HUES6 (cell line): Measurements from ENCODE around the gene NR4A1.
A peak's percentile ranks its signal among the peaks of the same experiment; 100 is the strongest.

Experiments used
- H3K27ac ChIP-seq: 2 replicates; pipeline ENCODE4 v1.7.0; 2013; ENCODE audit warnings: low read depth, mild to moderate bottlenecking, low read length, inconsistent platforms
- H3K27me3 ChIP-seq: 2 replicates; pipeline ENCODE4 v1.6.1; 2013; ENCODE audit warnings: low read length; ENCODE audit not compliant: control insufficient read depth, insufficient read depth
- H3K36me3 ChIP-seq: 2 replicates; pipeline ENCODE4 v1.6.1; 2013; ENCODE audit warnings: low read length; ENCODE audit not compliant: control insufficient read depth, insufficient read depth
- H3K4me1 ChIP-seq: 2 replicates; pipeline ENCODE4 v1.6.1; 2013; ENCODE audit warnings: low read length; ENCODE audit not compliant: control insufficient read depth, insufficient read depth
- H3K4me3 ChIP-seq: 2 replicates; pipeline ENCODE4 v1.5.1; 2013; ENCODE audit warnings: low read depth, low read length
- H3K9ac ChIP-seq: one replicate; pipeline ENCODE4 v1.6.1; 2013; ENCODE audit warnings: mild to moderate bottlenecking, low read length
- H3K9me3 ChIP-seq: 2 replicates; pipeline ENCODE4 v1.6.1; 2013; ENCODE audit warnings: low read depth, low read length; ENCODE audit not compliant: control insufficient read depth, insufficient read depth

NR4A1 gene

DNA sequence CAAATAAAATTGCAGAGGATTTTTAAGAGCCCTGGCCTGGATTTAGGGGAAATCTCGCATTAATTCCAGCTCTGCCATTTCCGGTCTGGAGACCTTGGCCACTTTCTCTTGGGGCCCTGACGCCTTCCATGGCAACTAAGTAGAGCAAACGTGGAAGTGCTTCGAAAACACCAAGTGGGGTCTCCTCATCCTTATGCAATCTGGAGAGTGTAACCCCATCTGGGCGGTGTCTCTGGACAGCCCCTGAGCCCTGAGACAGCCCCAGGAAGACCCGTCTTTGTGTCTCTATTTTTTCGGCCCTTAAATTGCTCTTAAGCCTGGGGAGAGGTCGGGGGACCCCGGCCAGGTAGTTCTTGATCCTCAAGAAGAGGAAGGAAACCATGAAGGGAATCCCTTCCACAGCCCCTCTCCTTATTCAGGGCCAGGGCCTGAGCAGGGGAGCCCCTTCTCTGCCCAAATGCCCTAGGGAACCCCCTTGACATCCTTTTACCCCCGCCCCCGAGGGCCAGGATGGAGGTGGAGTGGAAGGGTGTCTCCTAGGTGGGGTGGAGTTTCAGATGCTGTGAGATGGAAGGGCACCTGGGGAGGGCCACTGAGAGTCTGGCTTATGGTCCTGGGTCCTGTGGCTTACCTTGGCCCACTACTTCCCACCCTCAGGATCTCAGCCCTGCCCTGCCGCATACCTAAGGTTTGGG is 17.6 kb upstream of the NR4A1 start:
- H3K9me3 ChIP-seq = no peaks in the 10 kb centered on the region
- peaks cover 33% of the 10 kb centered on the region for H3K27me3 ChIP-seq
- peak overlapping the region; percentile 47 for H3K9ac ChIP-seq
- H3K4me3 ChIP-seq = peak overlapping the region; percentile 53
- H3K36me3 ChIP-seq = no peaks in the 10 kb centered on the region
- H3K4me1 ChIP-seq = peaks cover 33% of the 10 kb centered on the region
- H3K27ac ChIP-seq = peak overlapping the region; percentile 46; the same call in 1 of the 2 replicates

- peaks cover 22% of the 10 kb centered on the region for H3K4me1 ChIP-seq
Measured at GRCh38 chr12:52035190-52035589, 16.1 kb upstream of the NR4A1 start.

GRCh38 chr12:52035926-52036325 is 15.3 kb upstream of the NR4A1 start:
- Histone ChIP-seq H3K4me3 (peak overlapping the region; percentile 61), H3K27ac (no peak overlapping the region), H3K9me3 (no peaks in the 10 kb centered on the region), H3K36me3 (no peaks in the 10 kb centered on the region), H3K27me3 (peaks cover 33% of the 10 kb centered on the region), H3K9ac (peak overlapping the region; percentile 74), H3K4me1 (peaks cover 22% of the 10 kb centered on the region)

More at GRCh38 chr12:52035190-52035589, 16.1 kb upstream of the NR4A1 start:
- no peak overlapping the region for H3K9ac ChIP-seq
- no peaks in the 10 kb centered on the region for H3K9me3 ChIP-seq
- H3K27me3 ChIP-seq = peaks cover 33% of the 10 kb centered on the region
- no peak overlapping the region for H3K27ac ChIP-seq
- no peaks in the 10 kb centered on the region for H3K36me3 ChIP-seq
- no peak overlapping the region for H3K4me3 ChIP-seq

DNA sequence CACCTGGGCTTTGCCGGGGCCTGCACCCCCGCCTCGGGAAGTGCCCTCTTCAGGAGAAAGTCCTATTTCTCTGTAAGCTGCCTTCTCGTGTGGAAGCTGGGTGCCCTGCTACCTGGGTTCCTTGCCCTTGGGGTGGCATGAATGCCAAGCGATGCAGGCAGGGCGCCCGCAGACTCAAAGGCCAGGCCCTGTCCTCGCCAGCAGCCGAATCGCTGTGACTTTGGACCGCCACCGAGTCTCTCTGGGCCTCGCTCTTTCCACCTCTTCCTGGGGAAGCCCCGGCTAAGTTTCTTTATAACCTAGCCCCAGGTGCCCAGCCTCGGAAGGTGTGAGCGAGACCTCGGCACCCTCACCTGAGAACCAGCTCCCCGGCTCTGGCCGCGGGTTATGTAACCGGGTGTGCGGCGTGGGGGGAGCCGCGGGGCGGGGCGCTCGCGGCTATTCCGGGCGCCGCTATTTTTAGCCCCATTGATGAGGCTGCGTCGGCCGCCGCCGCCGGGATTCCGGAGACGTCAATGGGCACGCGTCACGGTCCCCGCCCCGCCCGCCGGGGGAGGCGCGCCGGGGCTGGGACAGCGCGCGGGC is 14.6 kb upstream of the NR4A1 start:
- Histone ChIP-seq H3K4me1 (peaks cover 22% of the 10 kb centered on the region), H3K9me3 (no peaks in the 10 kb centered on the region), H3K27ac (peak overlapping the region; percentile 49; the same call in 1 of the 2 replicates), H3K27me3 (peaks cover 33% of the 10 kb centered on the region), H3K9ac (peak overlapping the region; percentile 74), H3K36me3 (no peaks in the 10 kb centered on the region), H3K4me3 (peak overlapping the region; percentile 61)

- H3K36me3 ChIP-seq = no peaks in the 10 kb centered on the region; the same call in 1 of the 2 replicates
- no peaks in the 10 kb centered on the region for H3K9me3 ChIP-seq
- H3K9ac ChIP-seq = peak overlapping the region; percentile 87
- peaks cover 33% of the 10 kb centered on the region for H3K27me3 ChIP-seq
- peak overlapping the region; percentile 76 for H3K4me3 ChIP-seq
- H3K27ac ChIP-seq = peak overlapping the region; percentile 75; the same call in 1 of the 2 replicates
- H3K4me1 ChIP-seq = peaks cover 17% of the 10 kb centered on the region
Measured at GRCh38 chr12:52037248-52037861, 13.9 kb upstream of the NR4A1 start.

DNA sequence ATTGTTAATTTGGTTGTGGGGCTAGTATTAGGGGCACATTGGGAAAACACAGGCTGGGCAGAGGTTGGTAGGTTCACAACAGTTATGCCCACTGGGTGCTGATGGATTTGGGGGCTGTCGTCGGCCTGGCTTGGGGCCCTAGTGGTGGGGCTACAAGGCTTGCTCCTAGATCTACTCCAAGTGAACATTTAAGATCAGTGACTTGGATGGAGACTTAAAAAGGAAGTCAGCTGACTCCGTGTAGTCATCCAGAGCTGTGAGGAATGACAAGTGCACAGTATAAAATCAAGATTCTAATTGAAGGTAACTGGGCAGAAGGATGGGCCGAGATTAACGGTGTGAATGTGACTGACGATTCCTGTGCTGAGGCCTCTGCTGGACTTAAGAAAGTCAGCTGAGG is 12.8 kb upstream of the NR4A1 start:
- Histone ChIP-seq H3K36me3 (peaks cover 8% of the 10 kb centered on the region), H3K4me1 (peaks cover 10% of the 10 kb centered on the region), H3K9ac (no peak overlapping the region), H3K27me3 (peaks cover 33% of the 10 kb centered on the region), H3K4me3 (peak overlapping the region; percentile 15; the same call in 1 of the 2 replicates), H3K27ac (no peak overlapping the region), H3K9me3 (no peaks in the 10 kb centered on the region)

- H3K9ac ChIP-seq = no peak overlapping the region
- H3K4me1 ChIP-seq = peaks cover 8% of the 10 kb centered on the region
- no peaks in the 10 kb centered on the region for H3K9me3 ChIP-seq
- peaks cover 10% of the 10 kb centered on the region for H3K27me3 ChIP-seq
- no peak overlapping the region for H3K27ac ChIP-seq
- H3K36me3 ChIP-seq = peaks cover 16% of the 10 kb centered on the region
- no peak overlapping the region for H3K4me3 ChIP-seq
Measured at GRCh38 chr12:52041035-52041434, 10.2 kb upstream of the NR4A1 start.

DNA sequence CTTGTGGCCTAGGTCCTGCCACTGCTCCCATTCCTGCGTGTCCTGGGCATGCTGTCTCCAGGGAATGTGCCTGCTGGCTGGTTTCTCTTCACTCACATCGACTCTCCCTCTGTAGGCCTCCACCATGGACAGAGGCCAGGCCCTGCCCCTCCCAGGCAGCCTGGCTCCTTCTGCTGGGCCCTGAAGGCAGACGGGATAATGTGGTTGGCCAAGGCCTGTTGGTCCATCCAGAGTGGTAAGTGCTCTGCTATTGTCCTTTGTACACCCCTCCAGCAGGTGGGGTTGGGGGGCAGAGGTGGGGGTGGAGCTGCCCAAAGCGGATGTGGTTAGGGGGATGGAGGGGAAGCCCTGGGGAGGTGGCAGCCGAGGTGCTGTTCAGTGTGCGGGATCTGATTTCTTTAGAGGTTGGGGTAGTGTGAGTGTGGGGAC is 9.5 kb upstream of the NR4A1 start:
- Histone ChIP-seq H3K9me3 (no peaks in the 10 kb centered on the region), H3K27ac (no peak overlapping the region), H3K4me1 (peaks cover under 1% of the 10 kb centered on the region), H3K9ac (no peak overlapping the region), H3K4me3 (no peak overlapping the region), H3K27me3 (peaks cover 4% of the 10 kb centered on the region; the same call in 1 of the 2 replicates), H3K36me3 (peaks cover 16% of the 10 kb centered on the region)

DNA sequence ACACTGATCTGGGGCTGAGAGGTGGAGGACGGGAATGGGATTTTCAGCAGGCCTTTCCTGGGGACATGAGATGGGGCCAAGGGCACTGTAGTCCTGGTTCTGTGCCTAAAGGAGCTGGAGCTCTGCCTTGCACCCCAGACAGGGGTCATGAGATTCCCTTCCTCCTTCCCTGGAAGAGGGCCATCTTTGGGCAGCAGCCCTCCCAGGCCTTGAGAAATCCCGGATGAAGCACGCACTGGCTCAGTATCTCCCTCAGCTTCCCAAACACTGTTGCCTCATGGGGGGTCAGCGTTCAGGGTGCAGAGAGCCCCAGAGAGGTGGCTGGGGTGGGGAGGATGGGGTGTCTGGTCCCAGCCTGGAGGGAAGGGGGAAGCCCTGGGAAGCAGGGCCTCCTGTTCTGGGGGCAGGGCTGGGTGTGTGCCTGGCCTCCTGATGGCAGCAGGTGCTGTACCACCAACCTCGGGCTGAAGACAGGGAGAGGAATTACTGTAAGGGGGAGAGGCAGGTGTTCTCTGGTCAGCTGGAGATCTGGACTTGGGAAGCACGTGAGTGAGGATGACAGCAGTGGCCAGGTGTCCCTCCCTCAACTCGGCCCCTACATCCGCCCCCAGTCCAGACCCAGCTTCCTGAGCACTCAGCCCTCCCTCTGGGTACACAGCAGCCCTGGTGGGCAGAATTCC is 8.4 kb upstream of the NR4A1 start:
- no peak overlapping the region for H3K9ac ChIP-seq
- no peaks in the 10 kb centered on the region; the same call in 1 of the 2 replicates for H3K4me1 ChIP-seq
- H3K27ac ChIP-seq = no peak overlapping the region
- peaks cover 16% of the 10 kb centered on the region for H3K36me3 ChIP-seq
- no peaks in the 10 kb centered on the region for H3K9me3 ChIP-seq
- no peak overlapping the region for H3K4me3 ChIP-seq
- H3K27me3 ChIP-seq = no peaks in the 10 kb centered on the region

DNA sequence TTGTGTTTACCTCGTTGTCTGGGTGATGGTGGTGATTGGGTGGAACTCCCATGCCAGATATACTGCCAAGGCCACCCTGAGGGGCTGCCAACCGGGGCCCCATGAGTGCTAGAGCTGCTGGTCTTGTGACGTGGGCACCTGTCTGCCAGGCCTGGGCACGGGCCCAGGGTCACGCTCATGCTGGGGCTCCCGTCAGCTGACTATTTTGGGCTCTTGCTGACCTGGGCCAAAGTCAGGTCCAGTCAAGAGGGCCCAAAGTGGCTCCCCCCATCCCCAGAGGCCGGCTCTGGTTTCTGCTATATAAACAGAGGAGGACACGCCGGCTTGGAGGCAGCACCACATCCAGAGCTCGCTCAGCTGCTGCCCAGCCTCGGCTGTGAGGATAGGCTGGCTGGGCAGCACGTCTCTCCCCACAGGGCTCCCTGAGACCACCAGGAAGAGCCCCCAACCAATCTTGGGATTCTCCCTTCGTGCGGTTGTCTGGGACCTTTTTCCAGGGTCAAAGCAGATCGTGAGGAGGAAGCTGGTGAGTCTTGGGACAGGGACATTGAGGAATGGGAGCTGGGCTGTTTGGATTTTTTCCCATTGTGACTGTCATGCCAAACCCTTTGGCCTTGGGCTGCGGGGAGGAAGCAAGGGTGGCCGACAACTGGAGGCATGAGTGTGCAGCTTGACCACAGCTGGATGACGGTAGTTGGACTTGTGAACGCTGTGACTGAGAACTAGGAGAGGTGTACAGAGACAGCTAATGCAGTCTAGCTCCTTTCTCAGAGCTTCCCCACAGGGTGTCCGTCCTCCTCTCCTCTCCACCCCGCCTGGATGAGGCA is 7.6 kb upstream of the NR4A1 start:
- no peak overlapping the region for H3K27ac ChIP-seq
- no peaks in the 10 kb centered on the region; the same call in 1 of the 2 replicates for H3K4me1 ChIP-seq
- H3K36me3 ChIP-seq = peaks cover 16% of the 10 kb centered on the region
- H3K4me3 ChIP-seq = no peak overlapping the region
- H3K27me3 ChIP-seq = peaks cover 2% of the 10 kb centered on the region
- H3K9ac ChIP-seq = no peak overlapping the region
- H3K9me3 ChIP-seq = no peaks in the 10 kb centered on the region
